Epithelial cell of esophagus (primary cell): ENCODE measurements around the gene HIF1A.

Experiments used
- DNase-seq: peaks from one replicate; pipeline ENCODE4 v3.0.0; 2010; ENCODE audit warnings: low read depth
- H3K4me3 ChIP-seq: 2 replicates; pipeline ENCODE4 v1.5.1; 2011; ENCODE audit warnings: mild to moderate bottlenecking, low read length, control low read depth
- TF ChIP-seq, protein P1 (sequence below): IDR thresholded peaks from 2 replicates; pipeline ENCODE4 v1.5.1; 2011; ENCODE audit warnings: low read depth, mild to moderate bottlenecking, low read length, control low read depth, inconsistent platforms; ENCODE audit not compliant: insufficient read depth; ENCODE audit errors: missing control alignments

HIF1A gene

DNA sequence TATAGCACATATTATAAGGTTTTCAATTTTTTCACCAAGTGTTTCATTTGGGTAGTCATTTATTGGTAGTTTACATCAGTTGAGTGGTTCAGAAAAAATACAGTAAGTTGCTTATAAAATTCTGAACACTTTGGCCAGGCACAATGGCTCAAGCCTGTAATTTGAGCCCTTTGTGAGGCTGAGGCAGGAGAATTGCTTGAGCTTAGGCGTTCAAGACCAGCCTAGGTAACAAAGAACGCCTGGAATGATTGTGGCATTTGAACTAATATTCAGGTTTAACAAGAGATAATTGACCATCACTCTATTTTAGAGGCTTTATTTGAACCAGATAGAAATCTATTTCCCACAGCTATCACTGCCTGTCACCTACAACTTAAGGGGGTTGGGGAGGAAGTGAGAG is 22.7 kb downstream of the HIF1A start:
- DNase-seq, result no peak
- TF ChIP-seq, protein P1, sequence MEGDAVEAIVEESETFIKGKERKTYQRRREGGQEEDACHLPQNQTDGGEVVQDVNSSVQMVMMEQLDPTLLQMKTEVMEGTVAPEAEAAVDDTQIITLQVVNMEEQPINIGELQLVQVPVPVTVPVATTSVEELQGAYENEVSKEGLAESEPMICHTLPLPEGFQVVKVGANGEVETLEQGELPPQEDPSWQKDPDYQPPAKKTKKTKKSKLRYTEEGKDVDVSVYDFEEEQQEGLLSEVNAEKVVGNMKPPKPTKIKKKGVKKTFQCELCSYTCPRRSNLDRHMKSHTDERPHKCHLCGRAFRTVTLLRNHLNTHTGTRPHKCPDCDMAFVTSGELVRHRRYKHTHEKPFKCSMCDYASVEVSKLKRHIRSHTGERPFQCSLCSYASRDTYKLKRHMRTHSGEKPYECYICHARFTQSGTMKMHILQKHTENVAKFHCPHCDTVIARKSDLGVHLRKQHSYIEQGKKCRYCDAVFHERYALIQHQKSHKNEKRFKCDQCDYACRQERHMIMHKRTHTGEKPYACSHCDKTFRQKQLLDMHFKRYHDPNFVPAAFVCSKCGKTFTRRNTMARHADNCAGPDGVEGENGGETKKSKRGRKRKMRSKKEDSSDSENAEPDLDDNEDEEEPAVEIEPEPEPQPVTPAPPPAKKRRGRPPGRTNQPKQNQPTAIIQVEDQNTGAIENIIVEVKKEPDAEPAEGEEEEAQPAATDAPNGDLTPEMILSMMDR, result no peak
- no peak overlapping the region for H3K4me3 ChIP-seq

DNA sequence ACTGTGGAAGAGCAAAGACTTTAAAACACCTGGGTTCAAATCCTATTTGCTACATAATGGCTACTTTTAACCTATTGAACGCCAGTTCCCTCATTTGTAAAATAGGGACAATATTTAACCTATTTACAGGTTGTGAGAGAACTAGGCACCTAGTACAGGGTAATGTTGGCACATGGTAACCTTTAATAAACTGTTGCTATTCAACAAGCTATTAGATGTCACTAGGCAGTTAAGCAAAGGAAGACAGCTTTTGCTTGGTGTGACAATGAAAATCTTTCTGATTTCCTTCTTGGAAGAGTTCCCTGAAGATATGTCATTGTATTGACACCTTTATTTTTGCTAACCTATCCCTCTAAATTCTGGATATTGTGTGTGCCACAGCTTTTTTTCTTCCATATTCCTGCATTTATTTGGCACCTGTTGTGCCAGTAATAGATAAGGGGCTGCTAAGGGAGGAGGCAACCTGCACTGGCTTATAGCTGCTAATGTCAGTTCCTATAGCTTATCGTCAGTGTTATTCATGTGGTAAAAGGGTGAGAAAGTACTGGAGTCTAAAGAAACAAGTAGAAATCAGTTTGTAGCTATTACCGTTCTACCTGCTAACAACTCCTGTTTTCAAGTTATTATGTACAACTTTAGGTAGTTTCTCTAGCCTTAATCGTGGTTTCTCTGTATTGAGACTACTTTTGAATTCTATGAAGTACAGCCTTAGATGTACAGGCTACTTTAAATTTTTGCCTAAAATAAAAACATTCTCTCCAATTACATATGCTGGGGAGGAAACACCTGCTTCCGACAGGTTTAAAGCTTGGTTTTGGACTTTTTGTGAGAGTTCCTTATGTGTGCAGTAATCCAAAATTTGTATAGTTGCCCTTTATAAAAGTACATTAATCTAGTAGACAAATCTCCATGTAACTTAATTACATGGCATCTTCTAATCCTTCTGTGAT is 24.3 kb downstream of the HIF1A start:
- DNase-seq, result no peak
- TF ChIP-seq, protein P1, result no peak
- H3K4me3 ChIP-seq, result no peak overlapping the region

DNA sequence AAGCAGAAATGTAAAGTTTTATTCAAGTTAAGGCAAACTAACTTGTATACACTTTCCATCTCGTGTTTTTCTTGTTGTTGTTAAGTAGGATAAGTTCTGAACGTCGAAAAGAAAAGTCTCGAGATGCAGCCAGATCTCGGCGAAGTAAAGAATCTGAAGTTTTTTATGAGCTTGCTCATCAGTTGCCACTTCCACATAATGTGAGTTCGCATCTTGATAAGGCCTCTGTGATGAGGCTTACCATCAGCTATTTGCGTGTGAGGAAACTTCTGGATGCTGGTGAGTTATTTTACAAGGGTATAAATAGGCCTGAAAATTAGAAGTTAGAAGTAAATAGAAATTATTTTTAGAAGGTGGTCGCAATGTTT is 25.0 kb downstream of the HIF1A start:
- TF ChIP-seq, protein P1, result no peak
- H3K4me3 ChIP-seq, result no peak overlapping the region
- no peak for DNase-seq

DNA sequence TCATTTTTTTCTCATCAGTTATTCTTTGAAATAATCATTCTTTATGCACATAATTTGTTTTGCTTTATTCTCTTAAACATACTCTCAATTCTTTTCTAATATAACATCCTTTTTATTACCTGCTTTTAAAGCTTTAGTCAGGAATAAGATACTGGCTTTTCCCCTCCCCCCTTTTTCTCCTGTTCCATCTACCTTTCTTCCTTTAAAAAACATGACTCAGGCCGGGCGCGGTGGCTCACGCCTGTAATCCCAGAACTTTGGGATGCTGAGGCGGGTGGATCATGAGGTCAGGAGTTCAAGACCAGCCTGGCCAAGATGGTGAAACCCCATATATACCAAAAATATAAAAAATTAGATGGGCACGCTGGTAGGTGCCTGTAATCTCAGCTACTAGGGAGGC is 25.4 kb downstream of the HIF1A start:
- peak; percentile 48 for DNase-seq
- TF ChIP-seq, protein P1, result no peak
- no peak overlapping the region for H3K4me3 ChIP-seq

DNA sequence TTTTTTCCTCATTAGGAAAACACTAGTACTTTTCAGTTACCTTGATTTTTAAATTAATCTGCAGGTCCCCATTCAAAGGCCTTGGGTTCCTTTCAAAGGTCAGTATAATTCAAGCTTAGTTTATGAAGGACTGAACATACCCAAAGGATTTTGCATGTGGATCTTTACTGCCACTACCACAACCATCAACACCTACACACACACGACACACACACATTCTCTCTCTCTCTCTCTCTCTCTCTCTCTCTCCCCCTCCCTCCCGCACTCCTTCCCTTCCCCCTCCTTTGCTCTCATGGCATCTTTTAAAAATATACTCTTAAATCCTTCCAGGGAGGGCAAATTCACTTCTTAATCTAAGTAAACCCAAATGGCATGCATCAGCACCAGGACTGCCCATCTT is 28.8 kb downstream of the HIF1A start:
- no peak for DNase-seq
- H3K4me3 ChIP-seq, result no peak overlapping the region

DNA sequence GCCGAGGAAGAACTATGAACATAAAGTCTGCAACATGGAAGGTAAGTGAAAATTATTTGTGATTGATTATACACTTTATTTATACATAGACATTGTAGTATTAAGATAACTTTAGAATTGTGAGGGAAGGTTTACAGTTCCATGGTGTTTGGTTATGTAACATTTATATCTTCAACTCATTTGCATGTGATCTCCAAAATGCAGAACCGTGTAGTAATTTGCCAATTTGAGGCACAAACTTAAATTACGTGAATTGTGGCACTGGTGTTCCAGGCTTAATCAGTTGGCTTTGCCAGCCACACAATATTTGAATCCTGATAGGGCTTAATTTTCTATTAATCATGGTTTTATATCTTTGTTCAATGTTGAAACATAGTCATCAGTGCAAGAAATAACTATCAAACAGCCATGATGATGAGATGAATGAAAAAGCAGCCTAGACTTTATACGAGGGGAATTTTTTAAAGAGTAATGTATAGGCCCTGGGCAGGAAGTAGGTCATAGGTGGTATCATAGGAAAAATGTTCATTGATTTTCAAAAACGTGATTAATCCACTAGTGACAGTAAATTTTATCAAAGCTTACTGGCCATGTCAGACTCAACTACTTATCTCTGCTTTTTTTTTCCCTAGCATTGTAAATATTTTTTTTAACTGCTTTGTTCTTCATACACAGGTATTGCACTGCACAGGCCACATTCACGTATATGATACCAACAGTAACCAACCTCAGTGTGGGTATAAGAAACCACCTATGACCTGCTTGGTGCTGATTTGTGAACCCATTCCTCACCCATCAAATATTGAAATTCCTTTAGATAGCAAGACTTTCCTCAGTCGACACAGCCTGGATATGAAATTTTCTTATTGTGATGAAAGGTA is 31.7 kb downstream of the HIF1A start:
- TF ChIP-seq, protein P1, result no peak

More for the DNA sequence above, 28.8 kb downstream of the HIF1A start:
- TF ChIP-seq, protein P1, result no peak

More for the DNA sequence above, 31.7 kb downstream of the HIF1A start:
- no peak for DNase-seq
- no peak overlapping the region for H3K4me3 ChIP-seq
